Upper lobe of right lung (tissue), 1 donor: ENCODE measurements around the gene TSSK6. TPM values are rescaled to one million over a fixed set of nuclear protein-coding genes. Genes with fewer than 3 reads are reported as not detected.

Experiments used
- ATAC-seq: fragments of 200-7000 bp; cut with Tn5 transposase; one replicate; pipeline ENCODE4 v1.9.1; 2020; ENCODE audit warnings: mild to moderate bottlenecking, moderate library complexity
- DNase-seq: peaks from one replicate; pipeline ENCODE4 v3.0.0-alpha.2; 2020
- H3K27ac ChIP-seq: fragments of 200-600 bp; one replicate; pipeline ENCODE4 v1.8.0; 2022
- H3K27me3 ChIP-seq: fragments of 200-600 bp; one replicate; pipeline ENCODE4 v1.8.0; 2022; ENCODE audit warnings: mild to moderate bottlenecking
- H3K36me3 ChIP-seq: fragments of 200-600 bp; one replicate; pipeline ENCODE4 v1.8.0; 2022
- H3K4me1 ChIP-seq: fragments of 200-600 bp; one replicate; pipeline ENCODE4 v1.8.0; 2022
- H3K4me3 ChIP-seq: fragments of 200-600 bp; one replicate; pipeline ENCODE4 v1.8.0; 2022; ENCODE audit warnings: mild to moderate bottlenecking
- H3K9me3 ChIP-seq: fragments of 200-600 bp; one replicate; pipeline ENCODE4 v1.8.0; 2022
- CTCF ChIP-seq: fragments of 200-600 bp; IDR thresholded peaks from one replicate; pipeline ENCODE4 v1.8.0; 2022; ENCODE audit warnings: antibody characterized with exemption
- intact Hi-C: fragments of 100-400 bp; cut with DNase I; formaldehyde crosslinking; loops from one replicate; pipeline ENCODE4 v1.11.0; 2022
- total RNA-seq: library from RNA; stranded (reverse); fragmentation: NEBNext Ultra II Directional; extraction: Animal tissue kit (Norgen Biotek cat#: 25700); gene quantifications from one replicate; pipeline ENCODE4 v1.2.1, GENCODE V29; 2021
- donor health status: DM: no; HTN: yes; CAD: no; lungs with severe emphysema.

Gene TSSK6
- total RNA-seq, 1 donor from 2014 or later: 1.8 TPM

- ATAC-seq: peak; percentile 84
- H3K9me3 ChIP-seq: no peaks in the 10 kb centered on the region
- H3K4me3 ChIP-seq: no peak overlapping the region
- H3K4me1 ChIP-seq: peaks cover 7% of the 10 kb centered on the region
- peak; percentile 91 for DNase-seq
- H3K36me3 ChIP-seq: peaks cover 15% of the 10 kb centered on the region
- TF ChIP-seq CTCF: peak; percentile 94
- no peak overlapping the region for H3K27ac ChIP-seq
- intact Hi-C loops: loop anchor here (5.0 to 10.0 kb wide), 2 partner anchors 110 to 423 kb away; partner anchors contain the start of gene GMIP
- no peaks in the 10 kb centered on the region for H3K27me3 ChIP-seq
These were observed 16.8 kb upstream of the TSSK6 start for GRCh38 chr19:19531951-19532805.

DNA sequence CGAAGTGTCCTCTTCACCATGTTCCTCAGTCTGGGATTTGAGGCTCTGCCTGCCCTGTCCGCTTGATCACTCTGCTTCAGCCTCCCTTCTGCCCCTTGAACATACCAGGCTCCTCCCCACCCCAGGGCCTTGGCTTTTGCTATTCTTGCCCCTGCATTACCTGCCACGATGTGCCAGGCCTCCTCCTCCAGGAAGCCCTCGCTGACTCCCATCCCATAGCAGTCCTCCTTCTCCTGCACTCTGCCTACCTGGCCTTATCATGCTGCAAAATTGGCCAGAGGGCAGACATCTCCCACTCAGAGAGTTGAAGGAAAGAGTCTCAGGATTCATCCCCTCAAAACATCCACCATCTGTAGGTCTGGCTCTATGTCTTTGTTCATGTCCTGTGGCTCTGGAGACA is 15.5 kb upstream of the TSSK6 start:
- Histone ChIP-seq H3K4me1 (peaks cover 7% of the 10 kb centered on the region), H3K36me3 (peaks cover 27% of the 10 kb centered on the region), H3K4me3 (no peak overlapping the region), H3K9me3 (no peaks in the 10 kb centered on the region), H3K27me3 (no peaks in the 10 kb centered on the region), H3K27ac (no peak overlapping the region)
- intact Hi-C loops: loop anchor here (5.0 to 10.0 kb wide), 2 partner anchors 111 to 424 kb away; partner anchors contain the start of gene GMIP
- DNase-seq: no peak
- no peak for ATAC-seq
- no peak for TF ChIP-seq CTCF

GRCh38 chr19:19530423-19530804 is 15.1 kb upstream of the TSSK6 start:
- Histone ChIP-seq H3K36me3 (peaks cover 27% of the 10 kb centered on the region), H3K4me1 (peaks cover 7% of the 10 kb centered on the region), H3K9me3 (no peaks in the 10 kb centered on the region), H3K27me3 (no peaks in the 10 kb centered on the region), H3K27ac (no peak overlapping the region), H3K4me3 (no peak overlapping the region)
- DNase-seq (no peak), ATAC-seq (no peak)
- intact Hi-C loops: loop anchor here (5.0 to 10.0 kb wide), 2 partner anchors 112 to 424 kb away; partner anchors contain the start of gene GMIP
- no peak for TF ChIP-seq CTCF

DNA sequence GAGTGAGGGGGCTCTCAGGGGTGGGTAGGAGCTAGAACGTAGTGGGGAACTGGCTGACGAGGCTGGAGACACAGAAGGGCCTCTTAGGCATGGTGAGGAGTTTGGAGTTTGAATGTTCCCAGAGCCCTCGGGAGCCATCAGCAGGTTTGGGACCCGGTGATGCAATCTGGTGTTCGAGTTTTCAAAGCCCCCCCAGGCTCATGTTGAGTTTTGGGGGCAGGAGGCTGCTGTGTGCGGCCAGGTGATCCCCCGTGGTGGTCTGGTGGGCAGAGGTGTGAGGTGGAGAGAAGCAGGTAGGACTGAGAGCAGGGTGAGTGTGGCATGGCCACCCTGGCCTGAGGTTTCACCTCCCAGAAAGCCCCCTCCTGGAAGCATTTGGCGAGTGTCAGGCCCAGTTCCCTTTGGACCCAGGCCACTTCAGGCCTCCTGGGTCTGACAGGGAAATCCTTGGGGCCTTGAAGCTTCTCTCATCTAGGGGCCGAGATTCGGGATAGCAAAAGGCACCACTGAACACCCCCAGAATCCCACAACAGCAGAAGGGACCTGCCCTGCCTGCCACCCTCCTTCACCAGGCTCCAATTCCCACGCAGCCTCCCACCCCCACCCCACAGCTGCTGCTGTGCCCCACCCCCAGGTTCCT is 14.6 kb upstream of the TSSK6 start:
- TF ChIP-seq CTCF: no peak
- no peak overlapping the region for H3K4me3 ChIP-seq
- H3K4me1 ChIP-seq: peaks cover 7% of the 10 kb centered on the region
- no peaks in the 10 kb centered on the region for H3K27me3 ChIP-seq
- H3K27ac ChIP-seq: no peak overlapping the region
- peaks cover 27% of the 10 kb centered on the region for H3K36me3 ChIP-seq
- intact Hi-C loops: loop anchor here (5.0 to 10.0 kb wide), 2 partner anchors 112 to 425 kb away; partner anchors contain the start of gene GMIP
- DNase-seq (no peak), ATAC-seq (no peak)
- H3K9me3 ChIP-seq: no peaks in the 10 kb centered on the region

- H3K9me3 ChIP-seq: no peaks in the 10 kb centered on the region
- peaks cover 7% of the 10 kb centered on the region for H3K4me1 ChIP-seq
- intact Hi-C loops: no loop called here
- no peak for TF ChIP-seq CTCF
- no peak within 1 kb of the TSS for H3K27ac ChIP-seq
- H3K36me3 ChIP-seq: peaks cover 34% of the 10 kb centered on the region
- no peaks in the 10 kb centered on the region for H3K27me3 ChIP-seq
- no peak within 1 kb of the TSS for H3K4me3 ChIP-seq
- no peak for ATAC-seq
- DNase-seq: no peak
These were observed 13.6 kb upstream of the TSSK6 start, which contains the start of gene YJEFN3 for GRCh38 chr19:19528721-19529490. Gene YJEFN3, plus strand, starts transcription at chr19:19528911. Its CDS starts 22 bp downstream, at chr19:19528933.
